ENCODE data around the gene PANK1. TPM values are rescaled to one million over a fixed set of nuclear protein-coding genes. Genes with fewer than 3 reads are reported as not detected.

PANK1 gene
- total RNA-seq, 1 experiment from 2014 or later: 24.0 TPM

DNA sequence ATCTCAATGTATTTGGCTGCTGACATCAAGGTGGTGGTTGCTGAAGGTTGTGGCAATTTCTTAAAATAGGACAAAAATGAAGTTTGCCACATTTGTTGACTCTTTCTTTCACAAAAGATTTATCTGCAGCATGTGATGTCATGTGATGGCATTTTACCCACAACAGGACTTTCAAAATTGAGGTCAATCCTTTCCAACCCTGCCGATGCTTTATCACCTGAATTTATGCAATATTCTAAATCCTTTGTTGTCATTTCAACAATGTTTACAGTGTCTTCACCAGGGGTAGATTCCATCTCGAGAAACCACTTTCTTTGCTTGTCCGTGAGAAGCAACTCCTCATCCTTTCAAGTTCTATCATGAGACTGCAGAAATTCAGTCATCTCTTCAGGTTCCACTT, 69.0 kb downstream of the PANK1 start:
- peaks cover 7% of the 10 kb centered on the region for H3K4me1 Mint-ChIP-seq (ENCODE audit: low read depth, unreplicated experiment)
- H3K9me3 Mint-ChIP-seq (ENCODE audit: unreplicated experiment): no peaks in the 10 kb centered on the region
- H3K36me3 Mint-ChIP-seq (ENCODE audit: insufficient read depth, unreplicated experiment): no peaks in the 10 kb centered on the region
- Histone ChIP-seq H3K4me3 (ENCODE audit: low read depth, low read length) (no peak overlapping the region), H3K36me3 (ENCODE audit: control insufficient read depth, insufficient read depth, low read length) (no peaks in the 10 kb centered on the region), H3K9me3 (no peaks in the 10 kb centered on the region), H3K4me1 (no peaks in the 10 kb centered on the region), H3K27me3 (replicated peaks; ENCODE audit: control insufficient read depth, insufficient read depth, low read length) (no peaks in the 10 kb centered on the region)
- H3K27me3 Mint-ChIP-seq (ENCODE audit: insufficient read depth, unreplicated experiment): no peaks in the 10 kb centered on the region
- TF ChIP-seq, protein P1, sequence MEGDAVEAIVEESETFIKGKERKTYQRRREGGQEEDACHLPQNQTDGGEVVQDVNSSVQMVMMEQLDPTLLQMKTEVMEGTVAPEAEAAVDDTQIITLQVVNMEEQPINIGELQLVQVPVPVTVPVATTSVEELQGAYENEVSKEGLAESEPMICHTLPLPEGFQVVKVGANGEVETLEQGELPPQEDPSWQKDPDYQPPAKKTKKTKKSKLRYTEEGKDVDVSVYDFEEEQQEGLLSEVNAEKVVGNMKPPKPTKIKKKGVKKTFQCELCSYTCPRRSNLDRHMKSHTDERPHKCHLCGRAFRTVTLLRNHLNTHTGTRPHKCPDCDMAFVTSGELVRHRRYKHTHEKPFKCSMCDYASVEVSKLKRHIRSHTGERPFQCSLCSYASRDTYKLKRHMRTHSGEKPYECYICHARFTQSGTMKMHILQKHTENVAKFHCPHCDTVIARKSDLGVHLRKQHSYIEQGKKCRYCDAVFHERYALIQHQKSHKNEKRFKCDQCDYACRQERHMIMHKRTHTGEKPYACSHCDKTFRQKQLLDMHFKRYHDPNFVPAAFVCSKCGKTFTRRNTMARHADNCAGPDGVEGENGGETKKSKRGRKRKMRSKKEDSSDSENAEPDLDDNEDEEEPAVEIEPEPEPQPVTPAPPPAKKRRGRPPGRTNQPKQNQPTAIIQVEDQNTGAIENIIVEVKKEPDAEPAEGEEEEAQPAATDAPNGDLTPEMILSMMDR (IDR thresholded peaks at IDR 0.05; ENCODE audit: insufficient read depth in 1 of 2, low read depth in 1 of 2, low read length in 1 of 2, severe bottlenecking in 1 of 2, unreplicated experiment in 1 of 2): no peak
- ChIA-PET CTCF (no interaction called here), POLR2A (no interaction called here)
- H3K4me3 Mint-ChIP-seq (ENCODE audit: unreplicated experiment): no peak overlapping the region
- BruUV-seq (replicated peaks): no TSS peak
- no peak overlapping the region for H3K27ac Mint-ChIP-seq (ENCODE audit: unreplicated experiment)
- intact Hi-C loops (cut with micrococcal nuclease; ENCODE audit: unreplicated experiment): no loop called here
- no peak for DNase-seq

DNA sequence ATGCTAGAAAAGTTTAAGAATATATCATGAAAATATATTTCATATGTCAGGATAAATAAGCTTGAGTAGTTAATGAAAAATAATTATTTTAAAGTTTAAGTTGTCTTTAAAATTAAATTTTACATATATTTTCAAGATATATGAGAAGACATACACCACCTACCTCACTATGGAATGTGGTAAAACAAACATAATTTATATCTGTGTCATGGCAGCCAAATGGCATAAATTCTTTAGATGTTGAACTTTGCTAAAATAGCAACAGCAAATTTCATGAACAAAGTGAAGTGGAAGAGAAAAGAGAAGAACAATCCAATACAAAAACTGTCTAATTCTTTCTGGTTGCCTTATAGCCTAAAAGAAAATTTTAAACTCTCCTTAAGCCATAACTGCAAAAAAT, 70.0 kb downstream of the PANK1 start:
- no peak overlapping the region for H3K27ac Mint-ChIP-seq (ENCODE audit: unreplicated experiment)
- no peaks in the 10 kb centered on the region for H3K9me3 ChIP-seq
- H3K27me3 ChIP-seq (replicated peaks; ENCODE audit: control insufficient read depth, insufficient read depth, low read length): no peaks in the 10 kb centered on the region
- ChIA-PET CTCF (no interaction called here), POLR2A (no interaction called here)
- H3K36me3 ChIP-seq (ENCODE audit: control insufficient read depth, insufficient read depth, low read length): no peaks in the 10 kb centered on the region
- no peaks in the 10 kb centered on the region for H3K4me1 ChIP-seq
- intact Hi-C loops (cut with micrococcal nuclease; ENCODE audit: unreplicated experiment): no loop called here
- DNase-seq: no peak
- no peaks in the 10 kb centered on the region for H3K9me3 Mint-ChIP-seq (ENCODE audit: unreplicated experiment)
- no peaks in the 10 kb centered on the region for H3K4me1 Mint-ChIP-seq (ENCODE audit: low read depth, unreplicated experiment)
- H3K4me3 Mint-ChIP-seq (ENCODE audit: unreplicated experiment): no peak overlapping the region
- TF ChIP-seq, protein P1 (IDR thresholded peaks at IDR 0.05; ENCODE audit: insufficient read depth in 1 of 2, low read depth in 1 of 2, low read length in 1 of 2, severe bottlenecking in 1 of 2, unreplicated experiment in 1 of 2): no peak
- no peaks in the 10 kb centered on the region for H3K36me3 Mint-ChIP-seq (ENCODE audit: insufficient read depth, unreplicated experiment)
- no peaks in the 10 kb centered on the region for H3K27me3 Mint-ChIP-seq (ENCODE audit: insufficient read depth, unreplicated experiment)
- H3K4me3 ChIP-seq (ENCODE audit: low read depth, low read length): no peak overlapping the region
- no TSS peak for BruUV-seq (replicated peaks)

DNA sequence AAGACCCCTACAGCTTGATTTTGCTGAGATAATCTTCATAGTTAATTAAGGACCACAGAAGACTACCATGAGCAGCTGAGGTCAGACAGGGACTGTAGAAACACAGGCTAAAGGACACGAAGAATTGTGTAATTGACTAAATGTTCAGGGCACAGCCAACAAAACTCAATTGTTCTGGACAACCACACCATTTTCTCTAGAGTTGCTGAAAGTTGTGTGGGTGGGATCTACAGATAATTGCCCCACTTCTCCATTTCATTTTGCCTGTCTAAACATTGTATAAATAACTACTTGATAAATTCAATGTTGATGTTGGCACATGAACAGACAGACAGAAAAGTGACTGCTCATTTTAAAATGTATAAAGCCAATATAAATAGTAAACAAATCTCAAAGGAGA, 70.7 kb downstream of the PANK1 start:
- H3K27me3 Mint-ChIP-seq (ENCODE audit: insufficient read depth, unreplicated experiment): no peaks in the 10 kb centered on the region
- Histone ChIP-seq H3K27me3 (replicated peaks; ENCODE audit: control insufficient read depth, insufficient read depth, low read length) (no peaks in the 10 kb centered on the region), H3K4me1 (no peaks in the 10 kb centered on the region), H3K4me3 (ENCODE audit: low read depth, low read length) (no peak overlapping the region), H3K9me3 (no peaks in the 10 kb centered on the region), H3K36me3 (ENCODE audit: control insufficient read depth, insufficient read depth, low read length) (no peaks in the 10 kb centered on the region)
- ChIA-PET POLR2A (no interaction called here), CTCF (no interaction called here)
- no peaks in the 10 kb centered on the region for H3K36me3 Mint-ChIP-seq (ENCODE audit: insufficient read depth, unreplicated experiment)
- DNase-seq: no peak
- intact Hi-C loops (cut with micrococcal nuclease; ENCODE audit: unreplicated experiment): no loop called here
- no peaks in the 10 kb centered on the region for H3K4me1 Mint-ChIP-seq (ENCODE audit: low read depth, unreplicated experiment)
- TF ChIP-seq, protein P1 (IDR thresholded peaks at IDR 0.05; ENCODE audit: insufficient read depth in 1 of 2, low read depth in 1 of 2, low read length in 1 of 2, severe bottlenecking in 1 of 2, unreplicated experiment in 1 of 2): no peak
- H3K4me3 Mint-ChIP-seq (ENCODE audit: unreplicated experiment): no peak overlapping the region
- H3K27ac Mint-ChIP-seq (ENCODE audit: unreplicated experiment): no peak overlapping the region
- H3K9me3 Mint-ChIP-seq (ENCODE audit: unreplicated experiment): no peaks in the 10 kb centered on the region
- BruUV-seq (replicated peaks): no TSS peak

All from Caco-2 (cell line).